RWPE1 (cell line): ENCODE results near the gene PDE4D.

Experiments
- CTCF ChIA-PET: fragments of 350-600 bp; sonication (Branson Sonifier 250); formaldehyde crosslinking; extraction: SDS; loops from one replicate; lab custom pipeline; 2021; lab: Yijun Ruan, JAX
- POLR2A ChIA-PET: fragments of 400-600 bp; formaldehyde crosslinking; extraction: SDS; loops from one replicate; lab custom pipeline; 2020; ENCODE audit warnings: antibody characterized with exemption; ENCODE audit not compliant: low non-redundant PET; lab: Yijun Ruan, JAX
- DNase-seq: peaks from one replicate; pipeline ENCODE4 v3.0.0; 2012; ENCODE audit warnings: low spot score
- H3K27ac ChIP-seq: fragments of 450-650 bp; 2 replicates; pipeline ENCODE4 v1.5.1; 2017
- CTCF ChIP-seq: fragments of 450-650 bp; conservative IDR thresholded peaks from 2 replicates; pipeline ENCODE4 v1.5.1; 2017; ENCODE audit warnings: low read depth, mild to moderate bottlenecking

PDE4D gene

GRCh38 chr5:59177644-59178043, 715.9 kb downstream of the PDE4D start:
- DNase-seq: no peak
- TF ChIP-seq CTCF: no peak
- CTCF ChIA-PET: interaction anchor here (1.3 kb wide), 1 partner anchor 10 kb away, joined by 4 read pairs; no protein-coding TSS in a partner anchor
- POLR2A ChIA-PET: no interaction called here
- H3K27ac ChIP-seq: no peak overlapping the region

- CTCF ChIA-PET: interaction anchor here (0.5 to 2.4 kb wide), 17 partner anchors 11 to 1459 kb away, joined by 3 to 24 read pairs (median 4); no protein-coding TSS in a partner anchor
- DNase-seq: peak; percentile 71
- H3K27ac ChIP-seq: no peak overlapping the region
- POLR2A ChIA-PET: no interaction called here
- TF ChIP-seq CTCF: peak; percentile 93
Observed at GRCh38 chr5:59174248-59174844, 719.2 kb downstream of the PDE4D start.

- no peak for TF ChIP-seq CTCF
- H3K27ac ChIP-seq: no peak overlapping the region
- DNase-seq: no peak
- CTCF ChIA-PET: interaction anchor here (0.6 to 2.4 kb wide), 10 partner anchors 13 to 967 kb away, joined by 3 to 24 read pairs (median 4); no protein-coding TSS in a partner anchor
- POLR2A ChIA-PET: no interaction called here
Observed at GRCh38 chr5:59173578-59173977, 719.9 kb downstream of the PDE4D start.

GRCh38 chr5:59171131-59171530, 722.4 kb downstream of the PDE4D start:
- POLR2A ChIA-PET: no interaction called here
- CTCF ChIA-PET: no interaction called here
- H3K27ac ChIP-seq: no peak overlapping the region
- no peak for TF ChIP-seq CTCF
- no peak for DNase-seq

- ChIA-PET CTCF (interaction anchor here (0.9 kb wide), 1 partner anchor 19 kb away, joined by 7 read pairs; no protein-coding TSS in a partner anchor), POLR2A (no interaction called here)
- TF ChIP-seq CTCF: no peak
- no peak overlapping the region for H3K27ac ChIP-seq
- no peak for DNase-seq
Observed at GRCh38 chr5:59169768-59170150, 723.8 kb downstream of the PDE4D start.

GRCh38 chr5:59169081-59169767, 724.3 kb downstream of the PDE4D start:
- ChIA-PET POLR2A (no interaction called here), CTCF (interaction anchor here (0.9 kb wide), 1 partner anchor 19 kb away, joined by 7 read pairs; no protein-coding TSS in a partner anchor)
- no peak overlapping the region for H3K27ac ChIP-seq
- no peak for TF ChIP-seq CTCF
- no peak for DNase-seq
